ENCODE results near the gene PAPSS2. TPM values are rescaled to one million over a fixed set of nuclear protein-coding genes. Genes with fewer than 3 reads are reported as not detected.
"Not testable (repeated sequence)": the region's sequence is repeated elsewhere in the genome, so short reads cannot be mapped to it uniquely, and the experiment has no call there.

Gene PAPSS2
- total RNA-seq, 1 donor: 417 TPM

DNA sequence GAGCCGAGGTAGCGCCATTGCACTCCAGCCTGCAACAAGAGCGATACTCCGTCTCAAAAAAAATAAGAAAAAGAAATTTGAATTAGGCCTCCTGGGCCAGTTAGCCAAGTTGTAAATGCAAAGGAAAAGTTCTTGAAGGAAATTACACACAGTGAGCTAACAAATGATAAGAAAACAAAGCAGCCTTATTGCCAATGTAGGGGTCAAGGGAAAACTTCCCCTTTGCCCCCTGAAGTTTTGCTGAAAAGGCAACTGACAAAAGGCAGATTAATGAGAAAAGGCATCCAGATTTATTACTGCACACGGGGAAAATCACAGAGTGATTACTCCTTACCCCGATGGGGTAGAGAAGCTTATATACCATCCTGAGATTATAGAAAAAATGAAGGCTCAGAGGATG, 70.3 kb downstream of the PAPSS2 start:
- no peak for DNase-seq (ENCODE audit: low read depth)
- TF ChIP-seq CTCF (IDR thresholded peaks at IDR 0.05; ENCODE audit: insufficient read depth, low read depth, low read length): no peak
- no peak overlapping the region for H3K4me3 ChIP-seq (ENCODE audit: low read depth, low read length)

DNA sequence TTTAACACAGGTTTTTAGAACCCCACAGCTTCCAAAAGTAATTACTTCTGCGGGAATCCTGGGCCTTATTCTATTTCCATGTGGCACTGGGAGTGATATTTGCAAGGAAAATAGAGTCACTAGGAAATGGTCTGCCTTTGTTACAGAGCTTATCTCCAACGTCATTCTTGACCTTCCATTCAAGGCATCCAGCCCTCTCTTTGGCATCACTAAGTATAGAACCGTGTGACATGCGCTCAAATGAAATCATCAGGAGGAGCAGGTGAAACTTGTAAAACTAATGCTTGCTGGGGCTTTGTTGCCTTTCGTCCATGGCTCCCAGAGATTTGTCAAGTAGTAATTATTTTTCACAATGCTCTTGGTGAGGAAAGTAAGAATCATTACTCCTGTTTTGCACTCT, 73.4 kb downstream of the PAPSS2 start:
- H3K4me3 ChIP-seq (ENCODE audit: low read depth, low read length): no peak overlapping the region
- no peak for TF ChIP-seq CTCF (IDR thresholded peaks at IDR 0.05; ENCODE audit: insufficient read depth, low read depth, low read length)
- no peak for DNase-seq (ENCODE audit: low read depth)

DNA sequence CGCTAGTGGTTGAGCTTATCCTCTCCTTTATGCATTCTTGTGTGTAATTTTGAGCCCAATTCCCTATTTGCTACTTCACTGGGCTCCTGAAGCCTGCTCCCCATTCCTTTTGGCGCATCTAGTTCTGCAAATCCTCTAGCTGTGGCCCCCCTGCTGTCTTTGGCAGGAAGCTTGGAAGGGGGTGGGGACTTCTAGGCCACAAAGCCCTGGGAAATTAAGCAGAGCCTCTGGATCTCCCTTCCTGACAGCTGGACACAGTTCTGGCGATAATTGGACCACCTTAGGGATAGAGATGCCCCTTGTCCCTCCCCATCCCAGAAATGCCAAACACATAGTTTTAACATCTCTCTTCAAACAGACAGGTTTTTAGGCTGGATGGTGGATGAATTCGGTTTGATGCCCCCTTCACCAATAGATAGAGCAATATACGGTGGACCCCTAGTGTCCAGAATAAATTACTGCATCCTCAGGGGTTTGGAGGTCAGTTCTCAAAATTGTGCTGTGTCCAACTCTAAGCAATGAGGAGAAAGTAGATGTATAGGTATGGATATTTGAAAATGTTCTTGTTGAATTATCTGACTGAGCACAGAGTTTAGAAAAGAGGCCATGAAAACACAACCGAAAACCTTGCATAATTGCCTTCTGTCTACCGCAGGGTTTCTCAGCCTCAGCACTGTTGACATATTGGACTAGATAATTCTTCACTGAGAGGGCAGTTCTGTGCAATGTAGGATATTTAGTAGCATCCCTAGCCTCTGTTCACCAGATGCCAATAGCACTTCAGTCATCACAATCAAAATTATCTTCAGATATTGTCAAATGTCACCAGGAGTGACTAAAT, 75.5 kb downstream of the PAPSS2 start:
- DNase-seq (ENCODE audit: low read depth): peak; percentile 60
- no peak overlapping the region for H3K4me3 ChIP-seq (ENCODE audit: low read depth, low read length)
- TF ChIP-seq CTCF (IDR thresholded peaks at IDR 0.05; ENCODE audit: insufficient read depth, low read depth, low read length): peak; percentile 82

DNA sequence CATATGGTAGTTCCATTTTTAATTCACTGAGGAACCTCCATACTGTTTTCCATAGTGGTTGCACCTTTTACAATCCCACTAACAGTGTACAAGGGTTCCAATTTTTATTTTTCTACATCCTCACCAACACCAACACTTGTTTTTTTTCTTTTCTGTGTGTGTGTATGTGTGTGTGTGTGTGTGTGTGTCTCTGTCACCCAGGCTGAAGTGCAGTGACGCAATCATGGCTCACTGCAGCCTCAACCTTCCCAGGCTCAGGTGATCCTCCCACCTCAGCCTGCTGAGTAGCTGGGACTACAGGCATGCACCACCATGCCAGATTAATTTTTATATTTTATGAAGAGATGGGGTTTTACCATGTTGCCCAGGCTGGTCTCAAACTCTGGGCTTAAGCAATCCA, 78.6 kb downstream of the PAPSS2 start:
- H3K4me3 ChIP-seq (ENCODE audit: low read depth, low read length); DNase-seq (ENCODE audit: low read depth): not testable (repeated sequence)

GRCh38 chr10:87739703-87740102, 80.0 kb downstream of the PAPSS2 start:
- no peak overlapping the region for H3K4me3 ChIP-seq (ENCODE audit: low read depth, low read length)
- no peak for TF ChIP-seq CTCF (IDR thresholded peaks at IDR 0.05; ENCODE audit: insufficient read depth, low read depth, low read length)
- DNase-seq (ENCODE audit: low read depth): no peak

DNA sequence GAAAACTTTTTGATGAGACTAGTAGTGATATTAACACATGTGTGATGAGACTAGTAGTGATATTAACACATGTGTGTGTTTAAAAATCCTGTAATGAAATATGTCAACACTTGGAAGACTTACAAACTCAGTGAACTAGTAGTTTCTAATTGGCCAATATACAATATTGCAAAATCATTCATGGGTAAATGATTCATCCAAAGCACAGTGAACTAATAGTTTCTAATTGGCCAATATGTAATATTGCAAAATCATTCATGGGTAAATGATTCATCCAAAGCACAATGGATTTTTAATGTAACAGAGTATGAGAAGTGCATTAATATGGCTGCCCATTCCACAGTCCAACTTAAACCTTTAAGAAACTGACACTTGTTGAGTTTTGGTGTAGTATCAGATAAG, 80.6 kb downstream of the PAPSS2 start:
- H3K4me3 ChIP-seq (ENCODE audit: low read depth, low read length): no peak overlapping the region
- TF ChIP-seq CTCF (IDR thresholded peaks at IDR 0.05; ENCODE audit: insufficient read depth, low read depth, low read length): no peak
- peak; percentile 87 for DNase-seq (ENCODE audit: low read depth)

DNA sequence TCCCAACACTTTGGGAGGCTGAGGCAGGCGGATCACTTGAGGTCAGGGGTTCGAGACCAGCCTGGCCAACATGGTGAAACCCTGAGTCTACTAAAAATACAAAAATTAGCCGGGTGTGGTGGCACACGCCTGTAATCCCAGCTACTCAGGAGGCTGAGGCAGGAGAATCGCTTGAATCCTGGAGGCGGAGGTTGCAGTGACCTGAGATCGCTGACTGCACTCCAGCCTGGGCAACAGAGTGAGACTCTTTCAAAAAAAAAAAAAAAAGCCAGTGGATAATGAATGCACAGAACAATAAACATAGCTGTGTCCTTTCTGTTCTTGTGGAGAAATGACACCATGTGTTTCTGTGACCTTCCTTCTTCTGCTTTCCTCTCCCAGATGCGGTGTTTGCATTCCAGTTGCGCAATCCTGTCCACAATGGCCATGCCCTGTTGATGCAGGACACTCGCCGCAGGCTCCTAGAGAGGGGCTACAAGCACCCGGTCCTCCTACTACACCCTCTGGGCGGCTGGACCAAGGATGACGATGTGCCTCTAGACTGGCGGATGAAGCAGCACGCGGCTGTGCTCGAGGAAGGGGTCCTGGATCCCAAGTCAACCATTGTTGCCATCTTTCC, 83.4 kb downstream of the PAPSS2 start:
- H3K4me3 ChIP-seq (ENCODE audit: low read depth, low read length): not testable (repeated sequence)
- peak; percentile 47 for DNase-seq (ENCODE audit: low read depth)

GRCh38 chr10:87744606-87745005, 84.9 kb downstream of the PAPSS2 start:
- TF ChIP-seq CTCF (IDR thresholded peaks at IDR 0.05; ENCODE audit: insufficient read depth, low read depth, low read length): no peak
- no peak overlapping the region for H3K4me3 ChIP-seq (ENCODE audit: low read depth, low read length)
- no peak for DNase-seq (ENCODE audit: low read depth)
